Neural cell (in vitro differentiated cells): Measurements from ENCODE around the gene ASCL2. TPM values are rescaled to one million over a fixed set of nuclear protein-coding genes. Genes with fewer than 3 reads are reported as not detected.

Source experiments
- H2AFZ ChIP-seq: fragments of 200-600, 300-800 bp; sonication (generic), shearing (Covaris generic); 2 replicates; pipeline ENCODE4 v1.6.0; 2014; ENCODE audit warnings: low read depth, mild to moderate bottlenecking, antibody characterized with exemption, low read length, moderate library complexity
- H3F3A ChIP-seq: fragments of 200-600 bp; shearing (Covaris generic); 2 replicates; pipeline ENCODE4 v1.6.1; 2016; ENCODE audit warnings: mild to moderate bottlenecking, moderate library complexity, mixed read lengths, antibody characterized with exemption, low read length; ENCODE audit not compliant: insufficient read depth, poor library complexity, severe bottlenecking
- H3K27ac ChIP-seq: fragments of 200-600, 300-800 bp; sonication (generic), shearing (Covaris generic); 2 replicates; pipeline ENCODE4 v1.5.1; 2014; ENCODE audit warnings: mild to moderate bottlenecking, low read length, moderate library complexity
- H3K27me3 ChIP-seq: fragments of 300-800, 200-600 bp; sonication (generic), shearing (Covaris generic); 2 replicates; pipeline ENCODE4 v1.6.0; 2014; ENCODE audit warnings: mild to moderate bottlenecking, low read depth, low read length, moderate library complexity; ENCODE audit not compliant: insufficient read depth
- H3K36me3 ChIP-seq: fragments of 300-800, 200-600 bp; sonication (generic), shearing (Covaris generic); 2 replicates; pipeline ENCODE4 v1.5.1; 2014; ENCODE audit warnings: mild to moderate bottlenecking, antibody characterized with exemption, low read length, moderate library complexity; ENCODE audit not compliant: insufficient read depth
- H3K4me2 ChIP-seq: fragments of 300-800, 200-600 bp; sonication (generic), shearing (Covaris generic); 2 replicates; pipeline ENCODE4 v1.6.0; 2014; ENCODE audit warnings: mild to moderate bottlenecking, low read length
- H3K4me3 ChIP-seq: fragments of 300-800, 200-600 bp; sonication (generic), shearing (Covaris generic); 2 replicates; pipeline ENCODE4 v1.5.1; 2014; ENCODE audit warnings: mild to moderate bottlenecking, low read length, moderate library complexity
- H3K79me2 ChIP-seq: fragments of 200-600 bp; shearing (Covaris generic); replicated peaks from 2 replicates; pipeline ENCODE4 v1.6.0; 2014; ENCODE audit warnings: mild to moderate bottlenecking, low read length, moderate library complexity; ENCODE audit not compliant: insufficient read depth
- H3K9ac ChIP-seq: fragments of 300-800, 200-600 bp; sonication (generic), shearing (Covaris generic); 2 replicates; pipeline ENCODE4 v1.6.1; 2016; ENCODE audit warnings: mild to moderate bottlenecking, low read length, mixed read lengths
- H3K9me2 ChIP-seq: fragments of 200-600 bp; shearing (Covaris generic); 2 replicates; pipeline ENCODE4 v1.6.1; 2016; ENCODE audit warnings: mild to moderate bottlenecking, low read length, mixed read lengths; ENCODE audit not compliant: insufficient read depth
- H3K9me3 ChIP-seq: fragments of 200-600, 300-800 bp; sonication (generic), shearing (Covaris generic); 2 replicates; pipeline ENCODE4 v1.6.1; 2016; ENCODE audit warnings: mild to moderate bottlenecking, mixed run types, low read length, moderate library complexity, mixed read lengths
- H4K20me1 ChIP-seq: fragments of 200-600 bp; shearing (Covaris generic); 2 replicates; pipeline ENCODE4 v1.6.1; 2016; ENCODE audit warnings: mild to moderate bottlenecking, mixed run types; ENCODE audit not compliant: insufficient read depth
- EP300 ChIP-seq: fragments of 450-650 bp; conservative IDR thresholded peaks from 2 replicates; pipeline ENCODE4 v1.6.1; 2014; ENCODE audit warnings: antibody characterized with exemption, mild to moderate bottlenecking, moderate library complexity; ENCODE audit not compliant: poor library complexity, severe bottlenecking
- EZH2 ChIP-seq: fragments of 200-600, 300-800 bp; shearing (Covaris generic), sonication (generic); IDR thresholded peaks from 2 replicates; pipeline ENCODE4 v1.6.1; 2014; ENCODE audit warnings: antibody characterized with exemption, low read length, borderline replicate concordance, mild to moderate bottlenecking; ENCODE audit not compliant: insufficient read depth, poor library complexity, severe bottlenecking
- MXI1 ChIP-seq: fragments of 450-650 bp; conservative IDR thresholded peaks from 2 replicates; pipeline ENCODE4 v1.6.1; 2014; ENCODE audit warnings: antibody characterized with exemption, mild to moderate bottlenecking; ENCODE audit not compliant: poor library complexity, severe bottlenecking
- POLR2AphosphoS5 ChIP-seq: IDR thresholded peaks from 2 replicates; pipeline ENCODE4 v1.6.1; 2012
- RAD21 ChIP-seq: fragments of 450-650 bp; conservative IDR thresholded peaks from 2 replicates; pipeline ENCODE4 v1.6.1; 2014; ENCODE audit warnings: antibody characterized with exemption, mild to moderate bottlenecking, moderate library complexity
- REST ChIP-seq: IDR thresholded peaks from 2 replicates; pipeline ENCODE4 v1.6.1; 2012; ENCODE audit warnings: borderline replicate concordance
- SMC3 ChIP-seq: fragments of 450-650 bp; conservative IDR thresholded peaks from 2 replicates; pipeline ENCODE4 v1.6.1; 2014; ENCODE audit warnings: antibody characterized with exemption, mild to moderate bottlenecking, moderate library complexity; ENCODE audit not compliant: poor library complexity
- TAF1 ChIP-seq: IDR thresholded peaks from 2 replicates; pipeline ENCODE4 v1.6.1; 2012; ENCODE audit warnings: low read depth
- polyA plus RNA-seq: library from polyadenylated mRNA; depleted of rRNA; stranded (reverse); fragments of >200 nt; gene quantifications from 2 replicates; pipeline ENCODE4 v1.2.3, GENCODE V29; 2014
- TF ChIP-seq, protein P1 (sequence below): fragments of 450-650 bp; IDR thresholded peaks from 2 replicates; pipeline ENCODE4 v1.5.1; 2014; ENCODE audit warnings: antibody characterized with exemption, mild to moderate bottlenecking, moderate library complexity; ENCODE audit not compliant: poor library complexity, severe bottlenecking

Gene ASCL2
- polyA plus RNA-seq, 1 donor from 2014 or later, result not detected

DNA sequence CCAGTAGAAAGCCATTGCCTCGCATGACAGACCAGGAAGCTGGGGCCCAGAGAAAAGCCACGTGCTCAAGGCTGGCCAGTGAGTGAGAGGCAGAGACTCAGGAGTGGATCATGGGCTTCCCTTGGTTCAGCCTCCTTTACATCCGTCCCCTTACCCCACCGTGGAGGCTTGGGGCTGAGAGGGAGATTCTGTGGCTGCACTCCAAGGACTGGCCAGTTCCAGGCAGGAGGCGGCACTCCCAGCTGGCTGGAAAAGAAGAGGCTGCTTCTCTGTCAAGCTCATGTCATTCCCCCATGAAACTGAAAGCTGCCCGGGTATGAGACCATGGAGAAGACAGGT is 6.6 kb upstream of the ASCL2 start:
- Histone ChIP-seq H3K4me2 (no peak overlapping the region), H3K79me2 (no peaks in the 10 kb centered on the region), H2AFZ (no peak overlapping the region), H3K9me2 (no peaks in the 10 kb centered on the region), H3K36me3 (no peaks in the 10 kb centered on the region), H3K9me3 (no peaks in the 10 kb centered on the region), H3F3A (no peaks in the 10 kb centered on the region), H4K20me1 (no peaks in the 10 kb centered on the region), H3K4me3 (no peak overlapping the region), H3K9ac (no peak overlapping the region), H3K27ac (no peak overlapping the region), H3K27me3 (peaks cover 13% of the 10 kb centered on the region)
- TF ChIP-seq EP300 (no peak), SMC3 (no peak), TAF1 (no peak), POLR2AphosphoS5 (no peak), EZH2 (no peak)

GRCh38 chr11:2276280-2277007 is 6.1 kb upstream of the ASCL2 start:
- no peaks in the 10 kb centered on the region for H3K36me3 ChIP-seq
- TF ChIP-seq REST, result no peak
- TF ChIP-seq EZH2, result no peak
- TF ChIP-seq, protein P1, sequence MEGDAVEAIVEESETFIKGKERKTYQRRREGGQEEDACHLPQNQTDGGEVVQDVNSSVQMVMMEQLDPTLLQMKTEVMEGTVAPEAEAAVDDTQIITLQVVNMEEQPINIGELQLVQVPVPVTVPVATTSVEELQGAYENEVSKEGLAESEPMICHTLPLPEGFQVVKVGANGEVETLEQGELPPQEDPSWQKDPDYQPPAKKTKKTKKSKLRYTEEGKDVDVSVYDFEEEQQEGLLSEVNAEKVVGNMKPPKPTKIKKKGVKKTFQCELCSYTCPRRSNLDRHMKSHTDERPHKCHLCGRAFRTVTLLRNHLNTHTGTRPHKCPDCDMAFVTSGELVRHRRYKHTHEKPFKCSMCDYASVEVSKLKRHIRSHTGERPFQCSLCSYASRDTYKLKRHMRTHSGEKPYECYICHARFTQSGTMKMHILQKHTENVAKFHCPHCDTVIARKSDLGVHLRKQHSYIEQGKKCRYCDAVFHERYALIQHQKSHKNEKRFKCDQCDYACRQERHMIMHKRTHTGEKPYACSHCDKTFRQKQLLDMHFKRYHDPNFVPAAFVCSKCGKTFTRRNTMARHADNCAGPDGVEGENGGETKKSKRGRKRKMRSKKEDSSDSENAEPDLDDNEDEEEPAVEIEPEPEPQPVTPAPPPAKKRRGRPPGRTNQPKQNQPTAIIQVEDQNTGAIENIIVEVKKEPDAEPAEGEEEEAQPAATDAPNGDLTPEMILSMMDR, result no peak
- TF ChIP-seq SMC3, result no peak
- no peak for TF ChIP-seq EP300
- TF ChIP-seq MXI1, result no peak
- TF ChIP-seq POLR2AphosphoS5, result no peak
- TF ChIP-seq RAD21, result no peak
- TF ChIP-seq TAF1, result no peak

More at GRCh38 chr11:2276280-2277007, 6.1 kb upstream of the ASCL2 start:
- Histone ChIP-seq H3K9ac (no peak overlapping the region), H3K27me3 (peaks cover 19% of the 10 kb centered on the region), H4K20me1 (no peaks in the 10 kb centered on the region), H3F3A (no peaks in the 10 kb centered on the region), H3K4me3 (no peak overlapping the region), H3K79me2 (no peaks in the 10 kb centered on the region), H3K27ac (no peak overlapping the region), H2AFZ (no peak overlapping the region), H3K4me2 (no peak overlapping the region), H3K9me3 (no peaks in the 10 kb centered on the region), H3K9me2 (no peaks in the 10 kb centered on the region)
